H1 (cell line): ENCODE results near the gene DYNLRB1. TPM values are rescaled to one million over a fixed set of nuclear protein-coding genes. Genes with fewer than 3 reads are reported as not detected.
"Not testable (repeated sequence)": the region's sequence is repeated elsewhere in the genome, so short reads cannot be mapped to it uniquely, and the experiment has no call there.

ENCODE experiments used
- CTCF ChIA-PET: fragments of 300-600 bp; sonication (Branson Sonifier 250); formaldehyde crosslinking; loops from one replicate; lab custom pipeline; 2021; ENCODE audit not compliant: partially characterized antibody; lab: Charles Lee
- POLR2A ChIA-PET: fragments of 300-600 bp; sonication (Branson Sonifier 250); formaldehyde crosslinking; loops from one replicate; lab custom pipeline; 2021; ENCODE audit warnings: inconsistent platforms; ENCODE audit not compliant: partially characterized antibody; lab: Charles Lee
- DNase-seq, 2 experiments: peaks; one replicate each; pipeline versions ENCODE4 v3.0.0 to v3.0.0-alpha.2; 2010 to 2022; ENCODE audit warnings: low spot score in 2 of 2, low read depth in 1 of 2, mixed read lengths in 1 of 2
- FAIRE-seq: peaks from 2 replicates; lab custom pipeline; 2011; peaks lifted over from hg19 to GRCh38; lab: Jason Lieb, UNC
- H2AFZ ChIP-seq: 2 replicates; pipeline ENCODE4 v1.8.1; 2012; ENCODE audit warnings: low read length, inconsistent platforms
- H2AK5ac ChIP-seq: 2 replicates; pipeline ENCODE4 v1.6.1; 2013; ENCODE audit warnings: low read depth, low read length
- H2BK120ac ChIP-seq: replicated peaks from 2 replicates; pipeline ENCODE3; 2013; ENCODE audit warnings: low read depth, low read length, inconsistent platforms
- H2BK12ac ChIP-seq: 2 replicates; pipeline ENCODE4 v1.6.1; 2013; ENCODE audit warnings: low read depth, low read length
- H2BK15ac ChIP-seq: 2 replicates; pipeline ENCODE4 v1.6.1; 2013; ENCODE audit warnings: low read length
- H2BK20ac ChIP-seq: 2 replicates; pipeline ENCODE4 v1.6.1; 2013; ENCODE audit warnings: low read length
- H2BK5ac ChIP-seq: 2 replicates; pipeline ENCODE4 v1.6.1; 2013; ENCODE audit warnings: low read depth, low read length
- H3K14ac ChIP-seq: 2 replicates; pipeline ENCODE4 v1.6.1; 2013; ENCODE audit warnings: inconsistent platforms; ENCODE audit not compliant: insufficient read length
- H3K18ac ChIP-seq: 2 replicates; pipeline ENCODE4 v1.6.1; 2013; ENCODE audit warnings: low read length; ENCODE audit errors: extremely low read depth
- H3K23ac ChIP-seq: 2 replicates; pipeline ENCODE4 v1.6.1; 2013; ENCODE audit warnings: inconsistent platforms; ENCODE audit not compliant: insufficient read length
- H3K23me2 ChIP-seq: 2 replicates; pipeline ENCODE4 v1.6.1; 2013; ENCODE audit warnings: low read depth, low read length
- H3K27ac ChIP-seq: 2 replicates; pipeline ENCODE4 v1.6.1; 2011; ENCODE audit warnings: low read depth, low read length, inconsistent platforms
- H3K27me3 ChIP-seq, 4 experiments: replicated peaks in 1 of 4; 1 replicate in 1 of 4; 2 replicates in 3 of 4; pipeline versions ENCODE4 v1.6.1 to v1.8.1; 2011 to 2013; ENCODE audit warnings: low read length in 3 of 4, mild to moderate bottlenecking in 3 of 4, inconsistent platforms in 2 of 4, mixed read lengths in 2 of 4, moderate library complexity in 1 of 4; ENCODE audit not compliant: control insufficient read depth in 3 of 4, insufficient read depth in 3 of 4; ENCODE audit errors: extremely low read depth in 1 of 4
- H3K36me3 ChIP-seq, 4 experiments: 2 replicates each; pipeline versions ENCODE4 v1.6.1 to v1.8.1; 2011 to 2013; ENCODE audit warnings: mild to moderate bottlenecking in 4 of 4, low read length in 3 of 4, moderate library complexity in 2 of 4, control low read depth in 1 of 4, inconsistent platforms in 1 of 4; ENCODE audit not compliant: insufficient read depth in 4 of 4, control insufficient read depth in 2 of 4
- H3K4ac ChIP-seq: replicated peaks from 2 replicates; pipeline ENCODE3; 2013; ENCODE audit warnings: low read length, low read depth, mixed read lengths, inconsistent platforms; ENCODE audit not compliant: insufficient read length
- H3K4me1 ChIP-seq, 4 experiments: replicated peaks in 1 of 4; 1 replicate in 1 of 4; 2 replicates in 3 of 4; pipeline versions ENCODE4 v1.6.1 to v1.8.1; 2011 to 2013; ENCODE audit warnings: low read length in 3 of 4, inconsistent platforms in 2 of 4, mixed read lengths in 1 of 4; ENCODE audit not compliant: insufficient read depth in 4 of 4, control insufficient read depth in 3 of 4
- H3K4me2 ChIP-seq, 2 experiments: 2 replicates each; pipeline versions ENCODE4 v1.6.1 to v1.8.1; 2011 to 2013; ENCODE audit warnings: low read depth in 2 of 2, low read length in 2 of 2, control low read depth in 1 of 2, inconsistent platforms in 1 of 2, mild to moderate bottlenecking in 1 of 2; ENCODE audit not compliant: insufficient read depth in 1 of 2
- H3K4me3 ChIP-seq, 4 experiments: fragments of 200-600, 300-600 bp in 1 of 4; sonication (generic), shearing (Covaris generic), sonication (Bioruptor Twin) in 1 of 4; 2 replicates each; pipeline versions ENCODE4 v1.5.1 to v1.8.1; 2011 to 2016; ENCODE audit warnings: low read length in 4 of 4, low read depth in 3 of 4, control low read depth in 2 of 4, inconsistent platforms in 2 of 4, mild to moderate bottlenecking in 2 of 4, mixed read lengths in 1 of 4, moderate library complexity in 1 of 4; ENCODE audit not compliant: insufficient read depth in 2 of 4; ENCODE audit errors: extremely low read depth in 1 of 4
- H3K56ac ChIP-seq: replicated peaks from 2 replicates; pipeline ENCODE3; 2013; ENCODE audit warnings: low read depth, mild to moderate bottlenecking, mixed read lengths, low read length, inconsistent platforms; ENCODE audit not compliant: insufficient read length
- H3K79me1 ChIP-seq: 2 replicates; pipeline ENCODE4 v1.6.1; 2013; ENCODE audit warnings: low read depth, low read length, control low read depth
- H3K79me2 ChIP-seq, 2 experiments: 2 replicates each; pipeline versions ENCODE4 v1.6.1 to v1.8.1; 2012 to 2013; ENCODE audit warnings: low read length in 2 of 2, mild to moderate bottlenecking in 2 of 2, inconsistent platforms in 1 of 2; ENCODE audit not compliant: insufficient read depth in 2 of 2, control insufficient read depth in 1 of 2
- H3K9ac ChIP-seq, 4 experiments: replicated peaks in 1 of 4; 1 replicate in 1 of 4; 2 replicates in 3 of 4; pipeline versions ENCODE4 v1.6.1 to v1.8.1; 2011 to 2013; ENCODE audit warnings: low read depth in 3 of 4, low read length in 3 of 4, control low read depth in 2 of 4, mild to moderate bottlenecking in 2 of 4, moderate library complexity in 2 of 4, inconsistent platforms in 1 of 4; ENCODE audit errors: extremely low read depth in 1 of 4
- H3K9me3 ChIP-seq, 2 experiments: 2 replicates each; pipeline versions ENCODE4 v1.6.1 to v1.8.1; 2012 to 2013; ENCODE audit warnings: mild to moderate bottlenecking in 2 of 2, moderate library complexity in 2 of 2, control low read depth in 1 of 2, inconsistent platforms in 1 of 2, low read depth in 1 of 2, low read length in 1 of 2, mixed read lengths in 1 of 2; ENCODE audit not compliant: insufficient read depth in 2 of 2
- H4K20me1 ChIP-seq, 2 experiments: replicated peaks in 1 of 2; 2 replicates each; pipeline versions ENCODE3 to v1.8.1; 2011 to 2013; ENCODE audit warnings: inconsistent platforms in 2 of 2, low read length in 2 of 2, mild to moderate bottlenecking in 1 of 2; ENCODE audit not compliant: insufficient read depth in 2 of 2, control insufficient read depth in 1 of 2
- H4K5ac ChIP-seq: 2 replicates; pipeline ENCODE4 v1.6.1; 2013; ENCODE audit warnings: low read length, low read depth, mixed read lengths, inconsistent platforms; ENCODE audit not compliant: insufficient read length
- H4K8ac ChIP-seq: 2 replicates; pipeline ENCODE4 v1.8.0; 2013; ENCODE audit warnings: mild to moderate bottlenecking, moderate library complexity, low read length, inconsistent platforms; ENCODE audit not compliant: insufficient read depth; ENCODE audit errors: extremely low read depth
- H4K91ac ChIP-seq: replicated peaks from 2 replicates; pipeline ENCODE3; 2013; ENCODE audit warnings: low read length, mixed read lengths, inconsistent platforms; ENCODE audit not compliant: insufficient read length
- SAP30 ChIP-seq: fragments of 300-600 bp; sonication (generic); IDR thresholded peaks from 2 replicates; pipeline ENCODE4 v1.7.1; 2012; ENCODE audit warnings: low read length, moderate library complexity, mild to moderate bottlenecking, inconsistent platforms; ENCODE audit not compliant: insufficient read depth, insufficient replicate concordance
- WGBS, 2 experiments: shearing (Covaris generic) in 1 of 2; methylation state at CpG; one replicate each; pipeline versions ENCODE4 v1.1.6 to v1.1.7; 2013 to 2015; ENCODE audit warnings: low lambda C conversion rate in 2 of 2, mixed read lengths in 2 of 2, inconsistent platforms in 1 of 2, low coverage in 1 of 2, missing lambda C conversion rate in 1 of 2; ENCODE audit not compliant: insufficient replicate concordance in 2 of 2, insufficient coverage in 1 of 2, insufficient read length in 1 of 2; ENCODE audit errors: extremely low coverage in 1 of 2, missing lambda C conversion rate in 1 of 2; 5-methylcytosine and 5-hydroxymethylcytosine counted together
- polyA plus RNA-seq, 7 experiments: library from polyadenylated mRNA; depleted of rRNA in 3 of 7; stranded (reverse) in 5 of 7; unstranded in 2 of 7; fragments of >200 nt in 5 of 7; fragments of 200-250 nt in 2 of 7; gene quantifications; 1 replicate in 5 of 7; 2 replicates in 1 of 7; 4 replicates in 1 of 7; pipeline versions ENCODE4 v1.2.1 to v1.2.3, GENCODE V29; 2011 to 2013; ENCODE audit warnings: missing spikeins in 2 of 7, mixed read lengths in 2 of 7
- total RNA-seq: library from RNA; stranded (reverse); fragmentation: NEBNext Ultra II Directional; extraction: Animal tissue kit (Norgen Biotek cat#: 25700); gene quantifications from 2 replicates; pipeline ENCODE4 v1.2.1, GENCODE V29; 2021

Gene DYNLRB1
- total and polyA plus RNA-seq, 2 of the 8 experiments (the other 6 are each of a cell fraction or from before 2014, with no cell fraction given) = 109 to 214 TPM

- no peak for TF ChIP-seq SAP30
Measured at GRCh38 chr20:34495916-34496315, 20.3 kb upstream of the DYNLRB1 start (continued).

- H2BK12ac ChIP-seq, H3K79me2 ChIP-seq, H4K5ac ChIP-seq, H3K14ac ChIP-seq, H3K9ac ChIP-seq, DNase-seq, H3K27me3 ChIP-seq, H2AFZ ChIP-seq, H4K8ac ChIP-seq, H2BK5ac ChIP-seq, H3K4me1 ChIP-seq, H2BK120ac ChIP-seq, H3K4me2 ChIP-seq, H3K18ac ChIP-seq, H3K23me2 ChIP-seq, H3K4me3 ChIP-seq, H2AK5ac ChIP-seq, H3K56ac ChIP-seq, H3K79me1 ChIP-seq, H4K91ac ChIP-seq, H3K23ac ChIP-seq, H3K4ac ChIP-seq, H3K27ac ChIP-seq, POLR2A ChIA-PET, H4K20me1 ChIP-seq, H3K9me3 ChIP-seq, H2BK20ac ChIP-seq, H2BK15ac ChIP-seq, FAIRE-seq: not testable (repeated sequence)
- H3K36me3 ChIP-seq = peaks cover 3 to 19% (median 7%) of the 10 kb centered on the region in 4 experiments; a peak in 5 of 8 replicates
- WGBS, 2 experiments = 94% methylated on average over 6 of the region's 6 CpGs; no CpG with 5 or more reads in 1 of the 2 experiments
- CTCF ChIA-PET = interaction anchor here (1.6 kb wide), 1 partner anchor 24 kb away, joined by 5 read pairs; no protein-coding TSS in a partner anchor
Measured at GRCh38 chr20:34497596-34497995, 18.6 kb upstream of the DYNLRB1 start.
